BE2C (cell line): ENCODE results near the gene EPC2.

Experiments
- DNase-seq: peaks from one replicate; pipeline ENCODE4 v3.0.0-alpha.2; 2020
- H3K27me3 ChIP-seq: fragments of 250-450 bp; sonication (Bioruptor Pico); 2 replicates; pipeline ENCODE4 v1.5.1; 2020; ENCODE audit warnings: mild to moderate bottlenecking
- H3K36me3 ChIP-seq: fragments of 250-450 bp; sonication (Bioruptor Pico); 2 replicates; pipeline ENCODE4 v1.5.1; 2020; ENCODE audit warnings: mild to moderate bottlenecking
- H3K4me1 ChIP-seq: fragments of 250-450 bp; sonication (Bioruptor Pico); 2 replicates; pipeline ENCODE4 v1.5.1; 2020
- H3K4me3 ChIP-seq: 2 replicates; pipeline ENCODE4 v1.5.1; 2011; ENCODE audit warnings: low read depth, low read length
- H3K9me3 ChIP-seq: fragments of 250-450 bp; sonication (Bioruptor Pico); 2 replicates; pipeline ENCODE4 v1.5.1; 2020
- CTCF ChIP-seq: IDR thresholded peaks from 2 replicates; pipeline ENCODE4 v1.5.1; 2012; ENCODE audit warnings: mild to moderate bottlenecking, low read depth, low read length

The EPC2 gene

DNA sequence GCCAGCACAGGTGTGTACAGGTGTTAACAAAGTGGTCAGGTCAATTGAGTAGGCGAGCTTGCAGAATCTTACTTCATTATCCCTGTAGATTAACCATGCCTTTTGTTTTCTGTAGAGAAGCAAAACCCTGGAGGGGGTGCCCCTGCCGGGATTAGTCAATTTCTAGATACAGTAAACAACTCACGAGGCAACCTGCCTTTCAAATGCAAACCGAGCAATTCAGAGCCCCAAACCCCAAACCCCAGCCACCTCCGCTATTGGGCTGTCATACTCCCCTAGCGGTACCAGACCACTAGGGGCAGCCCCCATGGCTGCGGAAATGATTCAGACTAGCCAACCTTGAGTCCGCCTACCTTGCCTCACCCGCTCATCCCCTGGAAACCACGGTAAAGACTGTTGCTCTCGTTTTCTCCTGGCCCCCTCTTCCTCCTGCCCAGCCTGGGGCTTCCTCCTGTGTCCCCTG lies 169.1 kb downstream of the EPC2 start:
- H3K36me3 ChIP-seq: no peaks in the 10 kb centered on the region
- H3K27me3 ChIP-seq: no peaks in the 10 kb centered on the region
- TF ChIP-seq CTCF: no peak
- H3K9me3 ChIP-seq: no peaks in the 10 kb centered on the region
- H3K4me3 ChIP-seq: no peak overlapping the region
- DNase-seq: no peak
- no peaks in the 10 kb centered on the region for H3K4me1 ChIP-seq

GRCh38 chr2:148814143-148814859 lies 169.8 kb downstream of the EPC2 start:
- no peaks in the 10 kb centered on the region for H3K27me3 ChIP-seq
- no peak overlapping the region for H3K4me3 ChIP-seq
- no peaks in the 10 kb centered on the region for H3K36me3 ChIP-seq
- DNase-seq: no peak
- no peaks in the 10 kb centered on the region for H3K9me3 ChIP-seq
- no peaks in the 10 kb centered on the region for H3K4me1 ChIP-seq
- no peak for TF ChIP-seq CTCF

- Histone ChIP-seq H3K4me3 (no peak overlapping the region), H3K27me3 (no peaks in the 10 kb centered on the region), H3K9me3 (no peaks in the 10 kb centered on the region), H3K36me3 (no peaks in the 10 kb centered on the region), H3K4me1 (no peaks in the 10 kb centered on the region)
- DNase-seq: no peak
- no peak for TF ChIP-seq CTCF
Observed at GRCh38 chr2:148814860-148815419, 170.4 kb downstream of the EPC2 start.

DNA sequence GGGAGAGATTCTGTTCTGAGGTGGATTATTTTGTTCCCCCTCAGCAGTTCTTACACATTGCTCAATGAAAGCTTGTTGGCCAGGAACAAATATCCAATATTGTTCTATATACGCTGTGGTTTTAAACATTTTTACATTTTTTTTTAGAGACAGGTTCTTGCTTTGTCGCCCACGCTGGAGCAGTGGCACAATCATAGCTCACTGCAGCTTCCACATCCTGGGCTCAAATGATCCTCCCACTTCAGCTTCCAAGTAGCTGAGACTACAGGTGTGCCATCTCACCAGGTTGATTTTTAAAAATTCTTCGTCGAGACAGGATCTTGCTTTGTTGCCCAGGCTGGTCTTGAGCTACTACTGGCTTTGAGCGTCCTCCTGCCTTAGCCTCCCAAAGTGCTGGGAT lies 171.6 kb downstream of the EPC2 start:
- no peaks in the 10 kb centered on the region for H3K4me1 ChIP-seq
- no peak overlapping the region for H3K4me3 ChIP-seq
- TF ChIP-seq CTCF: no peak
- DNase-seq: no peak
- H3K27me3 ChIP-seq: no peaks in the 10 kb centered on the region
- H3K36me3 ChIP-seq: no peaks in the 10 kb centered on the region
- no peaks in the 10 kb centered on the region for H3K9me3 ChIP-seq

GRCh38 chr2:148817210-148817708 lies 172.7 kb downstream of the EPC2 start:
- Histone ChIP-seq H3K9me3 (no peaks in the 10 kb centered on the region), H3K4me3 (peak overlapping the region; percentile 38)

More at GRCh38 chr2:148817210-148817708, 172.7 kb downstream of the EPC2 start:
- DNase-seq: peak; percentile 34
- Histone ChIP-seq H3K4me1 (no peaks in the 10 kb centered on the region), H3K36me3 (no peaks in the 10 kb centered on the region), H3K27me3 (no peaks in the 10 kb centered on the region)
- TF ChIP-seq CTCF: no peak
